HG02623 (cell line): ENCODE data around the gene ASCC3.

Experiments
- ATAC-seq: cut with Tn5 transposase; IDR thresholded peaks from one replicate; pipeline ENCODE4 v1.9.1; 2021; ENCODE audit warnings: moderate library complexity; ENCODE audit not compliant: unreplicated experiment

The ASCC3 gene

GRCh38 chr6:100612094-100612493 lies 269.0 kb downstream of the ASCC3 start:
- no peak for ATAC-seq

DNA sequence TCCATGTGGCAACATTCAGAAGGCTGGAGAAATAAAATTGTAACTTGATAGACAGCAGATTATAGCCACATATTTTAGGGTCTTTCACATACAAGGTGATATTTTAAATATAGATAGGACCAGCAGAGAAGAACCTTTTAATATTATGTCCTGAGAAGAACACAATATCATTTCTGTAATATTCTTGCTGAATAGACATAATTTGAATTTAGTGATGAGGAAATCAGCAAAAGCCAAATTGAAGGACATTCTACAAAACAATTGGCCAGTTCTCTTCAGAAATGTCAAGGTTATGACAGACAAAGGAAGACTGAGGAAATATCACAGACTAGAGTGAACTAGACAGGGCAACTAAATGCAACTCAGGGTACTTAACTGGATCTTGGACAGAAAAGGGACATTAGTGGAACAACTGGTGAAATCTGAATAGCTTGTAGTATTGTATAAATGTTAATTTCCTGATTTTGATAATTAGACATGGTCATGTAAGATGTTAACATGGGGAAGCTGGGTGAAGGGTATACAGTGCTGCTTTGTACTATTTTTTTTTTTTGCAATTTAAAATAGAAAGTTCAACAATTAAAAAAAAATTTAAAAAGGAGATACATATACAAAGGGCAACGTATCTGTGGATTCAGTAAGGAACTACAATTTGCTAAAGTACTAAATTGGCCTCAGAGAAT lies 281.9 kb downstream of the ASCC3 start:
- ATAC-seq = no peak

DNA sequence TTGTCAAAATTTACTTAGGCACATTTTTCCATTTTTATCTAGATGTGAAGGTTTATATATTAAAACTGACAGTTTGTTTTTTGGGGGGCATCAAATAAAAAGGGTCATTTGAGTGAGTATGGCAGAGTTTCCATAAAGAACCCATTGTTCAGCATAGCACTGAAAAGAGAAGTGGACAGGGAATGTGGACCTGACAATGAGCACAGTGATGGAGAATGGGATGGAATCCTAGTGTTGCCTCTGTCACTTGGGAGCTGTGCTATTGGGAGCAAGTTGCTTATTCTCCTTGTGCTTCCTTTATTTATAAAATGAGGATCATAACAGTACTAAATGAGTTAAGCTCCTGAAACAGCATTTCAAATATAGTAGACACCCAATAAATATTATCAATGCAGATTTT lies 285.7 kb downstream of the ASCC3 start:
- ATAC-seq = no peak

GRCh38 chr6:100593522-100593921 lies 287.6 kb downstream of the ASCC3 start:
- no peak for ATAC-seq

DNA sequence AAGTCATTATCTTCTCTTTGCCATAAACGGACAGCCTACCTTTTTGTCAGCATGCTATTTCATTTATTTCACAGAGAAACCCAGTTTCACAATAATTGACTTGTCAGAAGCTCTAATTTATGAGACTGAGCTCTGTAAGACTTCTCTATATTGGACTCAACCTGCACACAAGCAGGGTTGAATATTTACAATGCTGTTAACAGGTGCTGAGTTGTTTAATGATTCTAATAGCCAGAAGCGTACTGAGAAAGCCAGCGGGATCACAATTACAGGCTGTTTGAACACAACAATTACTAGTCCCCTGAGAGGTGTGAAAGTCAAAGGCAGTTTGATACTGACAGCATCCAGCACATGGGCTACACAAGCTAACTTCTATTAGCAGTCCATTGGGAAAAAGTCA lies 288.2 kb downstream of the ASCC3 start:
- no peak for ATAC-seq

GRCh38 chr6:100577425-100577824 lies 303.7 kb downstream of the ASCC3 start:
- no peak for ATAC-seq

DNA sequence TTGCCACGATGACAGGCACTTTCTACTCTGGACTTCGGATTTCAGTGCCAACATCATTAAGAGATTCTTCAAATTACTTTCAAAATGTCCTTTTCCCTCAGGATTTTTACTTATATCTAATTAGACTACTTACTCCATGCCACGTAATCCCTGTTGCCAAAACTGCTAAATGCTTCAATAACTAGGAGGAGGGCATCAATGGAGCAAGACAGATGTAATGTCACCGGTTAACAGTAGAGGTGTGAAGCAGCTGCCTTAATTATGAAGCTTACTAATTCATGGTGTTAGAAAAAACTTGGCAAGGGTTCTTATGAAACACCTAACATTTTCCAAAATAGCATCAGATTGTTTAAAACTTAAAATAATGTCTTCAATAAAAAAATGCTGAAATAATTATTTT lies 305.2 kb downstream of the ASCC3 start:
- ATAC-seq = no peak

DNA sequence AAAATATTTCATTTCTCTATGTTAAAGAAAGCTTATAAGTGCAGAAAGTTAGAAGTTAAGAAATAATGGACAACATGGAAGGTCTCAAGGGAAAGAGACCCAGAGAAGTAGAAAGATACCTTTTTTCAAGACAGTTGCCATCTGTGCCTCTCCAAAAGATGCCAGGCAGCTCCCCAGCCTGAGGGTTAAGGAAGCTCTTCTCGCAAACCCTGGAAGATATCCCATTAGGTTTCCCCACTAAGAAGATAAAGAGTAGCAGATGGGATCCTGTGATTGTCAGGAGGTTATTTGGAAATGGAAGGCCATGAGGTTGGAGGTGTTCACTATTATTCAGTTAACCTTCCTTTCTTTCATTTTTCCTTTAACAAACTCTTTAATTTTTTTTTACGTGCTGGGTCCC lies 306.3 kb downstream of the ASCC3 start:
- no peak for ATAC-seq

DNA sequence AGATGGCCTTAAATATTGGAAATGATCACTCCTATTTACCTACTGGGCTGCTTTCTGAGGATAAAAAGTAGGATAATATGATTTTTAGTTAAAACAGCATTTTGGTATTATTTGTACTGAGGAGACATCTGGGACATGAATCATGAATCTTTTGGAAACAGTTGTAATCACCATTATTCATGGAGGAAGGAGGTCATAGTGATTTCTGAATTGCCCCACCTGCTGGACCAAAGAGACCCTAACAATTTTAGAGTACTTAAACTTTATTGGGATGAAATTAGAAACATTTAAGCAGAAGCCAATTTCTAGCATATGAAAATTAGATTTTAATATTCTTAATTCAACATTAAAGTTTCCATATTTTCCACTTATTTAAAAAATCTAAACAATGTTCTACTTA lies 308.0 kb downstream of the ASCC3 start:
- no peak for ATAC-seq

GRCh38 chr6:100568255-100568654 lies 312.9 kb downstream of the ASCC3 start:
- ATAC-seq = no peak

- no peak for ATAC-seq
These were observed 314.6 kb downstream of the ASCC3 start for GRCh38 chr6:100566563-100566962.

- ATAC-seq = no peak
These were observed 315.6 kb downstream of the ASCC3 start for GRCh38 chr6:100565439-100566104.

- no peak for ATAC-seq
These were observed 321.3 kb downstream of the ASCC3 start for GRCh38 chr6:100559859-100560258.

GRCh38 chr6:100554228-100554627 lies 326.9 kb downstream of the ASCC3 start:
- ATAC-seq = no peak

GRCh38 chr6:100553243-100553642 lies 327.9 kb downstream of the ASCC3 start:
- no peak for ATAC-seq

- no peak for ATAC-seq
These were observed 331.5 kb downstream of the ASCC3 start for GRCh38 chr6:100549406-100550167.

DNA sequence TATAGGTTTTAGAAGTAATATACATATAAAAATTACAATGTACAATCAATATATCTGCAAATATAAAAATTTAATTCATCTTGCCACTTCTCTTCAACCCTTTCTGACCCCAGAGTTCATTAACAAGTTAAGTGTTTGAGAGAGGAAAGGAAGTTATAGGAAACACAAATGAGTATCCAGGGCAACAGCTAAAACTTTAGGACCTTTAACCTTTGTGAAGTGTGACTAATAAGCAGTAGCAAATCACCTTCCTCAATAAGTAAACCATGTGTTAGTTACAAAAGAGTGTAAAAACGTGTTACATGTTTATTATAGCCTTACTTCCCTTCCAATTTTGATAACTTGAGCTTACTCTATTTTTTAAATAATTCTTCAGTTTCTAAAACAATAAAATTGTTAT lies 343.0 kb downstream of the ASCC3 start:
- ATAC-seq = no peak

- ATAC-seq = no peak
These were observed 362.5 kb downstream of the ASCC3 start for GRCh38 chr6:100518588-100518987.

- ATAC-seq = no peak
These were observed 363.5 kb downstream of the ASCC3 start for GRCh38 chr6:100517633-100518032.

DNA sequence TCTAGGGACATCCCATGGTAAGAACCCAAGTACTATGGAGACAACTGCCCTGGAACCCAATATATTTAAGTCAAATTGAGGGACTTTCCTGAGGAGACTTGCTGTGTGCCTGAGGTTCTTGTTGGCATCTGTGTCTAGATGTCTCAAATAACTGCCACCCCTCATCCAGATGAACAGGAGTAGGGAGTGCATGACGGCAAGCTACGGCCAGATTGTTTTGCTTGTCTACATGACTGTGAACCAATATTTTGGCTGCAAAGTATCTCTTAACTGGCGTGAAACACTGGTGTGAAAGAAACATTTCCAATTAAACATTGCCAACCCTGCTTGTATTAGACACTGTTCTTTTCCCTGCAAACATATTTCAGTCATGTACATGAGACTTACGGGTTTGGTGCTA lies 364.0 kb downstream of the ASCC3 start:
- ATAC-seq = no peak

GRCh38 chr6:100514660-100515059 lies 366.5 kb downstream of the ASCC3 start:
- no peak for ATAC-seq

- no peak for ATAC-seq
These were observed 368.8 kb downstream of the ASCC3 start for GRCh38 chr6:100512203-100512862.
